IPS-NIHi11 (cell line): Measurements from ENCODE around the gene CDC42EP4.
"Not testable (repeated sequence)": the region's sequence is repeated elsewhere in the genome, so short reads cannot be mapped to it uniquely, and the experiment has no call there.

ENCODE experiments used
- DNase-seq: peaks from one replicate; pipeline ENCODE4 v3.0.0; 2012; ENCODE audit warnings: mixed read lengths, low spot score

Gene CDC42EP4

DNA sequence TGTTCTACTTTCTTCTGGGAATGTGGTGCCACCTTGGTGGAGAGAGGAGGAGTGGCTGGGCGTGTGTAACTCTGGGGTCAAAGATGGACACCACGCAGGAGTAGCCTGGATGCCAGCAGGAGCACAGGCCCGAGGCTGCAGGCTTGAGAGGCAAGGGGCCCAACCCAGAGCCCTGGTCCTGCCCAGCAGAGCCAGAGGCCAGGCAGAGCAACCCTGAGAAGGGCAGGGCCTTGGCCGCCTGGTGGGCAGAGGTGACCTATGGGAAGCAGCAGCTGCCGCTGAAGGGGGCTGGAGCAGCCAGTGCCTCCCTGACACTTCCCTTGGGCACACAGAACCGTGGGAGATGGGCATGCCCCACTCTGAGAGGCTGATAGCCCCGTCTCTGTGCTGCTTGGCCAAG is 32.1 kb downstream of the CDC42EP4 start:
- no peak for DNase-seq

DNA sequence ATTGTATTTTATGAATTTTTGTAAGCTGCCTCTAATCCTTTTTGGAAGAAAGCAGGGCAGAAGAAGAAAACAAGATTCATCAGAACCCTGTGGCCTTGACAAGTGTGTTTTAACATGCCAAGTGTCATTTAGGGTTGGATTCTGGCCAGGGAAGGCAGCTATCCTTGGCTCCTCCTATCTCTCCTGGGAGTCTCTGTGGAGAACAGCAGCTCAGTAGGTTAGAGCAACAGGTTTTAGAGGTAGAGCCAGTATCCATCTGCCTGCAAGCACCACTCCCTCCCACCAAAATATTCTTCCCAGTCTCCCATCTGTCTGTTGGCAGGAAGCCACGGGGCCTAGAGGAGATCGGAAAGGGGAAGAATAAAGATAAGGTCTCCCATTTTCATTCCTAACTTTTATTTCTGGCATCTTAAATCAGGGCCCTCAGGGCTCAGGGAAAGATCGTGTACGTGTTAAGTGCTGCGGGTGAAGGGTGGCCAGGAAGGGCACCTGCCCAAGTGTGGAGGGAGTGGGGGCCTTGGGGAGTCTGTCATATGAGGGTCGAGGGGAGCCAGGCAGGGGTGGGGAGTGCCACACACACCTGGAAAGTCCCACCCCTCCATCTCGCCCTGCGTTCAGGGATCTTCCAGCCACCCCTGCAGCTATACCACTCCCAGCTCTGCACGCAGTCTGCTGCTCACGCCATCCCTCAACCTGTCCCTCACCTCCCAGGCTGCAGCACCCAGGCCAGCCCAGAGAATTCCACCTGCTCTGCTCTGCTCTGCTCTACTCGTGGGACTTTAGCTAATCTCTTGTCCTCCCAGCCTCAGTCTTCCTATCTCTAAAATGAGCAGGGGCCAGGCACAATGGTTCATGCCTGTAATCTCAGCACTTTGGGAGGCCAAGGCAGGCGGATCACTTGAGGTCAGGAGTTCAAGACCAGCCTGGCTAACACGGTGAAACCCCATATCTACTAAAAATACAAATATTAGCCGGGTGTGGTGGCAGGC is 33.0 kb downstream of the CDC42EP4 start:
- DNase-seq: no peak

DNA sequence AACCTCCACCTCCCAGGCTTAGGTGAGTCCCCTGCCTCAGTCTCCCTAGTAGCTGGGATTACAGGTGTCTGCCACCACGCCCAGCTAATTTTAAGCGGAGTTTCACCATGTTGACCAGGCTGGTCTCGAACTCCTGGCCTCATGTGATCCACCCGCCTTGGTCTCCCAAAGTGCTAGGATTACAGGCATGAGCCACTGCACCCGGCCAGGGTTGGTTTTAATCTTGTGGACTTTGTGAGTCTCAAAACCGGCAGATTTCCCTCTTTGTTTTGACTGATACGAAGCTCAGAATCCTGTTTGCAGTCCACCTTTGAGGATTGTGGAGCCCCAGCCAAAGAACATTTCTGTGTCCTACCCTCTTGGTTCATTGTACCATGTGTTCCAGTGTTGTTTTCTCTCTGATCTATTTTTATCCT is 33.7 kb downstream of the CDC42EP4 start:
- no peak for DNase-seq

DNA sequence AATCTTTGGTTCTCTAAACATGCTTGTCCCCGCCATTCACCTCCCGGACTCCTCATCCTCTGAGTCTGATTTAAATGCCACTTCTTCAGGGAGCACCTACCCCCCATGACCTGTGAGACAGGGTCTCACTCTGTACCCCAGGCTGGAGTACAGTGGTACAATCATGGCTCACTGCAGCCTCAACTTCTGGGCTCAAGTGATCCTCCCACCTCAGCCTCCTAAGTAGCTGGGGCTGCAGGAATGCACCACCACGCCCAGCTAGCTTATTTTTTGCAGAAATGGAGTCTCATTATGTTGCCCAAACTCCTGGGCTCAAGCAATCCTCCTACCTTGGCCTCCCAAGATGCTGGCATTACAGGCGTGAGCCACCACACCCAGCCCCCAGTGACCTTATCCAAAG is 37.3 kb downstream of the CDC42EP4 start:
- DNase-seq: no peak

DNA sequence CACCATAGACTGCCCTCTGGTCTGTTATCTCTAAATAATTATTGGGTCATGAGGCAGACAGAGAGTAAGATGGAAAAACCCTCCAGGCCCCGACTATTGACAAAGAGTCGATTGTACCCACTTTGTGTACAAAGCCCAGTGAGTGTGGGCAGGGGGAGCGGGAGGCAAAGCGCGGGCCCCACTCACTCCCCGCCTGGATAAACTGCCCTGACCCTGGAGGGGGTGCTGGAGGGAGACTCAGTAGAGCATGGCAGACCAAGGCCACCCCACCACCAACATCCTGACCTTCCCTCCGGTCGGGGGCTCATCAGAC is 38.9 kb downstream of the CDC42EP4 start:
- no peak for DNase-seq

DNA sequence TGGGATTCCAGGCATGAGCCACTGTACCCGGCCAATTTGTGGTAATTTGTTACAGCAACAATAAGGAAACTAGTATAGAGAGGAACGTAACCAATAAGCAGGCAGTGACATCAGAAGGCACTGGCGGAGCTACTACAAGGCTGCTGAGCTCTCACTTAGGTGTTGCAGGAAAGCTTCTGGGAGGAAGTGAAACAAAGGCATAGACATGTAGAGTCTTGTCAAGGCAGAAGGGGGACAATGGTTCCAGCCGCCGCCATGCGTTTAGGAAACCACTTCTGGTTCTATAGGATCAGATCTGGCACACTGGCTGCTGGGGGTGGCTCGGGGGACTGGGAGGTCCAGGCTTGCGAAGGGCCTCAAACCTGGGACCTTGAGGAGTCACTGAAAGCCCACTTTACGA is 40.7 kb downstream of the CDC42EP4 start:
- DNase-seq: no peak

DNA sequence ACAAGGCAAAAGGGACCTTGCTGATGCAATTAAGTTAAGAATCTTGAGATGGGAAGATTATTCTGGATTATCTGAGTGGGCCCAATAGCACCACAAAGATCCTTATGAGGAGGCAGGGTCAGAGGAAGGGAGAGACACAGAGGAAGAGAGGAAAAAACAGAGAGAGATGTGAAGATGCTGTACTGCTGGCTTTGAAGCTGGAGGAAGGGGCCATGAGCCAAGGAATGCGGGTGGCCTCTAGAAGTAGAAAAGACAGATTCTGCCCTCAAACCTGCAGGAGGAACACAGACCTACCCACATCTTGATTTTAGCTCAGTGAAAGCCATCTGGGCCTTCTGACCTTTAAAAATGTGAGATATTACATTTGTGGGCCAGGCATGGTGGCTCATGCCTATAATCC is 42.0 kb downstream of the CDC42EP4 start:
- no peak for DNase-seq

DNA sequence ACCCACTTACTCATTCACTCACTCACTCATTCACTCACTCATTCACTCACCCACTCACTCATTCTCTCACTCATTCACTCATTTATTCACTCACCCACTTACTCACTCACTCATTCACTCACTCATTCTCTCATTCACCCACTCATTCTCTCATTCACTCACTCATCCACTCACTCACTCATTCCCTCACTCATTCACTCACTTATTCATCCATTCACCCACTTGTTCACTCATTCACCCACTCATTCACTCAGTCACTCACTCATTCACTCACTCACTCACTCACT is 42.5 kb downstream of the CDC42EP4 start:
- DNase-seq: no peak

DNA sequence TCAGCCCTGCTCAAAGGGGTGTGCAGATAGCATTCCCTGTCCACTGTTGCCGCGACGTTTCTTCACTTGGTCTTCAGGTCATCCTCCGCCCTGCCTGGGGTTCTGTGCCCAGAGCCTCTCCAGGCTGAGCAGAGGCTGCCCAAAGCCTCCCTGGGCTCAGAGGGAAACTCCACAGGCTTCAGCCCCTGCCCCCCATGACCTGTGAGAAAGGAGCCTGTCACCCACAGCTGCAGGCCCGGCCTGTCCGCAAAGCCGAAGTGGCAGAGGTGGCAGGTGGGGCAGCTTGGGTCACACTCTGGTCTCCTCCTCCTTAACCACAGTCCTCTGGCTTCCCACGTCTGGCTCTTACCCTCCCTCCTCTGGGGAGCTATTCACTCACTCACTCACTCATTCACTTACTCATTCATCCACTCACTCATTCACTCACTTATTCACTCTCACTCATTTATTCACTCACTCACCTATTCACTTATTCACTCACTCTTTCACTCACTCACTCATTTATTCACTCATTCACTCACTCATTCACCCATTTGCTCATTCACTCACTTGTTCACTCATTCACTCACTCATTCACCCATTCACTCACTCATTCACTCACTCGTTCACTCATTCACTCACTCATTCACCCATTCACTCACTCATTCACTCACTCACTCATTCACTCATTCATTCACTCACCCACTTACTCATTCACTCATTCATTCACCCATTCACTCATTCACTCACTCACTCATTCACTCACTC is 43.0 kb downstream of the CDC42EP4 start:
- DNase-seq: no peak

DNA sequence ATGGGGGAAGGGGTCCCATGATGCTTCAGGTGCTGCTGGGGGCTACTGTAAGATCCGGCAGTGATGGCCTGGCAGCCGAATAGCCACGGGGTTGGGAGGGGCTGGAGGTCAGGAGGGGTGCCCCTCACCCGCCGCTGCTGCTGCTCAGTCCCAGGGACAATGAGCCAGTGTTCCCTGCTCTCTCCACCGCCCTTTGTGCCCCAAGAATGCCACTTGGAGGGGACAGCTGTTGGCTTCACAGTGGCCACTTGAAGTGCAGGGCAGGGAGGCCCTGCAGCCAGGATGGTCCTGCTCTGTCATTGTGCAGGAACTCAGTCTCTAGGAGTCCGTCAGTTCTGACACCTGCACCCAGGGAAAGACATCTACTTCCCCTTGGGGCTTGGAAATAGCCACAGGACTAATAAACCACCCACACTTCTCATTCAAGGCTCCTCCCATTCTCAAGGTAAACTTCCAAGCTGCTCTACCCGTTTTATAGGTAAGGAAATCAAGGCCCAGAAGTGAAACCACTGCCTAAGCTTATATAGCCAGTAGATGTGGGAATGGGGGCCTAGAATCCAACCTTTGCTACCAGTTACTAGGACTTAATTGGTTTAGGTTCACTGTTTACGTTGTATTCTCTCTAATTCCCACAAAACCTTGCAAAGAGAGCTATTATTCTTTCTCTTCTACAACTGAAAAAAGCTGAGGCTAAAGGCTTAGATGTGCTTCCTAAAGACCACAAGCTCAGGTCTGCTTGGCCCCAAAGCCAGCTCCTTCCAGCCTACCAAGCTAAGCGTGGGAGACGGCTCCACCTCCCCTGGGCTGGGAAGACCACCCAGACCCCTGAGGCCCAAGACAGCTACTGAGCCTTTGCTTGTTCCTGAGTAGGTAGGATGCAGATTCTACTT is 43.9 kb downstream of the CDC42EP4 start:
- no peak for DNase-seq

DNA sequence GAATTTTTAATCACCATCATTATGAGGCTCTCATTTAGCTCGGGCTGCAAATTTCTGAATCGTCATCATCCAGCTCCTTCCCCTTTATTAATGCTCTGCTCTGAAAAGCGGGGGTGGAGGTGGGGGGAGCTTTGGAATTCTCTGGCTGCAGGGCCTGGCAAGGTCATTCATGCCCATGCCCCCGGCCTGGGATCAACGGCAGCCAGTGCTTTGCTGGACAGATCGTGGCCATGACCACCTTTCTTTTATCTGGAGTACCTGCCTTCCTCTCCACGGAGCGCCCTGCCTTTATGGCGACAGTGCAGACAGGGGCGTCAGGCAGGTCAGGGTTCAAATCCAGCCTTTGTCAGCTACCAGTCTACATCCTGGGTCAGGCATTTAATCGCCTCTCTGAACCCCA is 45.0 kb downstream of the CDC42EP4 start:
- no peak for DNase-seq

DNA sequence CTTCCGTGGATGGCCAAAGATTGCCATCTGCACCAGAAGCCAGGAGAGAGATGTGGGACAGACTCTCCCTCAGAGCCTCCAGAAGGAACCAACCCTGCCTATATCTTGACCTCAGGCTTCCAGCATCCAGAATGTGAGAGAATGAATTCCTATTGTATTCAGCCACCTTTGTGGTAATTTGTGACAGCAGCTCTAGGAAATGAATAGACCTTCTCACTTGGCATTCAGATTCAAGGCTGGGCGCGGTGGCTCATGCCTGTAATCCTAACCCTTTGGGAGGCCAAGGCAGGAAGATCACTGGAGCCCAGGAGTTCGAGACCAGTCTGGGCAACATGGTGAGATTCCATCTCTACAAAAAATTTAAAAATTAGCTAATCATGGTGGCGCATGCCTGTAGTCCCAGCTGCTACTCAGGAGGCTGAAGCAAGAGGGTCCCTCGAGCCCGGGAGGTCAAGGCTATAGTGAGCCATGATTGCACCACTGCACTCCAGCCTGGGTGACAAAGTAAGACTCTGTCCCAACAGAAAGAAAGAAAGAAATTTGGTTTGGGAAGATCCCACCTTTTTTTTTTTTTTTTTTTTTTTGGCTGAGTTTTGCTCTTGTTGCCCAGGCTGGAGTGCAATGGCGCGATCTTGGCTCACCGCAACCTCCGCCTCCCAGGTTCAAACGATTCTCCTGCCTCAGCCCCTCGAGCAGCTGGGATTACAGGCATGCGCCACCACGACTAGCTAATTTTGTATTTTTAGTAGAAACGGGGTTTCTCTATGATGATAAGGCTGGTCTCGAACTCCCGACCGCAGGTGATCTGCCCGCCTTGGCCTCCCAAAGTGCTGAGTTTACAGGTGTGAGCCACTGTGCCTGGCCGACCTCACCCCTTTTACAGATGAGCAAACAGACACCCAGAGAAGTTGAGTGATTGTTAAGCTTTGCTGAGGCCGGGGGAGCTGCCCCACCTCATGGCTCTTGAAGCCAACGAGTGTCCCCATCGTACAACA is 45.9 kb downstream of the CDC42EP4 start:
- no peak for DNase-seq

DNA sequence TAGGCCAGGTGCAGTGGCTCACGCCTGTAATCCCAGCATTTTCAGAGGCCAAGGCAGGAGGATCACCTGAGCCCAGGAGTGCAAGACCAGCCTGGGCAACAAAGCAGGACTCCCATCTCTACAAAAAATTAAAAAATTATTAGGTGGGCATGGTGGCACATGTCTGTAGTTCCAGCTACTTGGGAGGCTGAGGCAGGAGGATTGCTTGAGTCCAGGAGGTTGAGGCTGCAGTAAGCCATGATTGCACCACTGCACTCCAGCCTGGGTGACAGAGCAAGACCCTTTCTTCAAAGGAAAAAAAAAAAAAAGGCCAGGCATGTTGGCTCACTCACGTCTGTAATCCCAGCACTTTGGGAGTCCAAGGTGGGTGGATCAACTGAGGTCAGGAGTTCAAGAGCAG is 47.4 kb downstream of the CDC42EP4 start:
- DNase-seq: not testable (repeated sequence)

DNA sequence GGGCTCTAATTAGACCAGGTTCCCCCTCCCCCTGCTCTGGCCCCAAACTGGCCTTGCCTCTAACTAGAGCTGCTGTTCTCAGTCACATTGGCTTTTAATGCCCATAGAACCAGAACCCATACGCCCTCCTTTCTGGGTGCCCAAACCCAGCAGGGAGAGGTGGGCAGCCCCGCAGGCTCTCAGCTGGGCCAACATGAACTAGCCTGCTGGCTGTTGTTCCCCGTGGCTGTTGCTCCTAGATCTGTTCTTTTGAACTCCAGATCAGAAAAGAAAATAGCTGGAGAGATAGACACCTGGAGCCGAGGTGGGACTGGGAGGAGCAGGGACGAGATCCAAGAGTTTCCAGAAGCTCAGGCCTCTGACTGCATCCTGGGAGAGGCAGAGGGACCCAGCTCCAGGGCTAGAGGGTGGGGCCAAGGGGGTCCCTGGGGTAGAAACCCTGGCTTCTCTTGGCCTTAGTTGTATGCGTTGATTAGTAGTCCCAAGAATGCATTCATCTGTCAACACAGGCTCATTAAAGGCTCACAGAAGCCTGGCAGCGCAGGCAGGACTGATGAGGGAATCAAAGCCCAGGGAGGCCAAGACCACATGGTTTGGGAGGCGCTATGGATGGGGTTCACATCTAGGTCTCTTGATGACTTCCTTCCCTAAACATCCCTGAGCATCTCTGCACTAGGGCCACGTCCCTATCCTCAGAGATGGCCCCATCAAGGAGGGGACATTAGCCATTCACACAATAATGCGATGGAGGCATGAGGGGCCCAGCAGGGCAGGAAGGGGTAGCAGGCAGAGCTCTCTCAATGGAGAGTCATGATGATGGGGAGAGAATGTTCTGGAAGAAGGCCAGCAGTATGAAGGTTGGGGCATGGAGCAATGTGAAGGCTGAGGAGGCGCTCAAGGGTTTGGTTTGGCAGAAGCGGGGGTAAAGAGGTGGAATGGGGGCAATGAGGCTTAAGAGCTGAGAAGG is 48.8 kb downstream of the CDC42EP4 start:
- no peak for DNase-seq

DNA sequence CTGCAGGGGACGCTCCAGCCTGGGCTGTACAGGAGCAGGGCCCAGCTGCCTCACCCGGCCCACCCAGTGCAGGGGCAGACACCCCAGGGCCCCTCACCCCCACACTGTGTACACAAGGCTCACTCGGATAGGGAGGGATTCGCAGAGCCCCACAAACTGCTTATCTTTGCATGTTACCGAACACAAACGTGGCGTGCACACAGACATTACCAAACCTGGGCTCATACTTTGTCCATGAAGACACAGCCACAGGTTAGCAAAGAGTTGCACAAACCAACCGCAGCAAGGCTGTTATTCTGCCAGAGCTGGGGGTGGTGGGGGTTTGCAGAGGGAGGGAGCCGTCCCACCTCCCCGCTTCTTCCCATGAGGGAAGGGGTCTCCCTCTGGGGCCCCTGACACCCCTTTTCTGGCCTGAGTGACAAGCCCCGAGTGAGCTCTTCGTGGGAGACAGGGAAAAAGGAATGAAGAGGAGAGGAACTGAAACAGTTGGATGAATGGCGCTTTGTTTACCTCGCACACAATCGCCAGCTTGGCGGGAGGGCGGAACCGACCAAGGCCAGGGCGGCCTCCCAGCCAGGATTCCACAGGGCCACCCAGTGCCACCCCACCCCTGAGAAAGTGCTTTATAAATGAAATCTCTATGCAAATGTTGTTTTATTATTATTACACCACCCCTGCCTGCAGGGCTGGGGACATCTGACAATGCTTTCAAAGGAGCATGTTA is 49.7 kb downstream of the CDC42EP4 start:
- DNase-seq: peak; percentile 55

DNA sequence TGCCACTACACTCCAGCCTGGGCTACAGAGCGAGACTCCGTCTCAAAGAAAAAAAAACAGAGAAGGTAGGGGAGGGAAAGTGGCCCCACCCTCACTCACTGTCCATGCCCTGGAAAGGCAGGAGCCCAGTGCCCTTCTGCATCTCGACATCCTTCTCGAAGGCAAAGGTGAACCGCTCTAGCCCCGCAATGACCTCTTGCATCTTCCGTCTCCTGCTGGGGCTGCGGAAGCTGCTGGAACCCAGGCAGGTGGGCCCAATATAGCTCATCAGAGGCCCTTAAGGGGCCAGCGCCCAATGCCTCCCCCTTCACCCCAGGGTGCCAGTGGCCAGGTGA is 50.2 kb downstream of the CDC42EP4 start, which contains the start of gene CPSF4L:
Gene CPSF4L, minus strand, starts transcription at position 264 of the 335 bp plus-strand sequence. Its CDS starts 62 bp downstream, at position 202.
- no peak for DNase-seq

DNA sequence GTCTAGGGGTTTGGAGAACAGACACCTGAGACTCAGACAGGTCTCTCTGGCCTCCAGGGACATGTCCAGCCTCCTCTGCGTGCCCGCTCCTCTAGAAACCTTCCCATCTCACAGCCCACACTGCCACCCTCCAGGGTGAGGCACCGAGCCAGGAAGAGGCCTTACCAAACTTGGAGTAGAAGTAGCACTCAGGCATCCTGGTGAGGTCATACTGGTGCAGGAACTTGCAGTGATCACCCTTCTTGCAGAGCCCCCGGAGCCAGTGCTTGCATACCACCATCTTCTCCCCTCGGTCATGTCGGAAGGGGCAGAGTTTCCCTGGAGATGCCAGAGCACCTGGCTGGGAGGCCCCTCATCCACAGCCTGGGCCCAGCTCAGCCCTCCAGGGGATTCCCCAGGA is 54.3 kb downstream of the CDC42EP4 start:
- no peak for DNase-seq

DNA sequence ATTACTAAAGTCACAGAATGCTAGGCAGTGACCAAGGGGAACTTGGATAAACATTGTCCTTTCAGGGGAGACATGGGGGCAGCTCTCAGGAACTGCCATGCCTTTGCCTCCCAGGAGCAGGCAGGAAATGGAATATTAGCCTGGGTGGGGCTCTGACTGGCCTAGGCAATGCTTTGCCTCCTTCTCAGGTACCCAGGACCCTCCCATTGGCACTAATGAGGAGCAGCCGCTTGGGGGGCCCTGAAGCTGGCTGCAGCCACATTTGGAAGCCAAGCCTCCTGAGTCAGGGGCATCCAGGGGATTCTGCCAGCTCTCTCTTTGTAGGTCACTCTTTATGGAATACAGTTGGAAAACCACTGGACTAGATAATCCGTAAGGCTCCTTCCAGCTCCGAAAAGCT is 55.6 kb downstream of the CDC42EP4 start:
- DNase-seq: no peak

DNA sequence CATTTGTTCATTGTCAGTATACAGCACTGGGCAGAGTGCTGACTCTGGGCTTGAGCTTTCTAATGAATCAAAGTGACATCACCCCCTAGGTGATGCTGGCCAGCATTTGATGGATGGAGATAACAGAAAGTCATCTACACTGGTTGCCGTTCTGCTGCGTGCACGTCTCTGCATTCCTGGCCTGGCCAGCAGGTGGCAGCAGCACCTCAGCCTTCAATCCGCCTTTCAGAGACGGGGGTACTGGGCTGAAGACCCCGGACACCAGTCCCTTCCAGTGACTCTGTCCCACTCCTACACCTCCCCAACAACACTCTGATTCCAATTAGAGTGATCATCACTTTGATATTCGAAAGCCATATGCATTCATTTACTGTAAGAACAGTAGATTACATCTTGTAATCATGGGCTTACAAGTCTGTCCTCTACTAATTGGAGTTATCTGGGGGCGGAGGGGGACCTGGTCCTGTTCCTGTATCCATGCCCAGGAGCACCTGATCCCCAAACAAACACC is 56.1 kb downstream of the CDC42EP4 start:
- peak; percentile 87 for DNase-seq
